ENCODE data around the gene PIP4K2A.
"Not testable (repeated sequence)": the region's sequence is repeated elsewhere in the genome, so short reads cannot be mapped to it uniquely, and the experiment has no call there.

PIP4K2A gene

GRCh38 chr10:22714479-22715289 lies at the start of gene PIP4K2A:
Gene PIP4K2A (minus strand): TSS chr10:22714578. CDS start chr10:22714326, 252 bp downstream.
- peak; percentile 32 for DNase-seq (ENCODE audit: low read depth, low spot score)

GRCh38 chr10:22761569-22762220 lies 47.3 kb upstream of the PIP4K2A start:
- DNase-seq (ENCODE audit: low read depth, low spot score) = no peak

DNA sequence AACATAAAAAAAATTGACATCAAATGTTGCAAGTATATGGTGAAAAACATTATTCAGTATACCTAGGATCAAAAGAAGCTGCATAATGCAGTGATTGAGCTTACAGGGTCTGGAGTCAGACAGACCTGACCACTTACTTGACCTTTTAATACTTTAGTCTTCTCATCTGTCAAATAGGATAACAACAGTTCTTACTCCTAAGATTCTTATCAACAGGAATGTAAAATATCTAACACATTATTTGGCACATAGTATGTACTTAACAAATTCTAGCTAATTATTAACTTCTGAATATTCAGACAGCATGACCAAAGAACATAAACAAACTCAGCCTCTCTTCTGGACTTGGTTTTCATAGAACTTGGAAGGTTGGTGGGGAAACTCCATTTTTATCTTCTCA lies 45.6 kb upstream of the PIP4K2A start:
- no peak for DNase-seq (ENCODE audit: low read depth, low spot score)

DNA sequence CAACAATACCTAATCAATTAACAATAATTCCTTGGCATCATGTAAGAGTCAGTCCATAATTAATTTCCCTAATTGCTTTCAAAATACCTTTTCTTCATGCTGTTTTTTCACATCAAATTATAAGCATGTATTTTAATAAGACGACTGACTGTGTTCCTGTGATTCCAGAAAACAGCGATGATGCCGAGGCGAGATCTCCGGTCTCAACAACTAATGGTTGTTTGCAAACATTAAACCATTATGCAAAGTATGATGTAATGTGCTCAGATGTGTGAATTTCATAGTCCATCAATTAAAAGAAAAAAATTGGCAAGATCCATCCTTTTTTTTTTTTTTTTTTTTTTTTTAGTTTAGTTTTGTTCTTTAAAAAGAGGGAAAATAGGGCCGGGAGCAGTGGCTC lies 44.5 kb upstream of the PIP4K2A start:
- DNase-seq (ENCODE audit: low read depth, low spot score) = no peak

DNA sequence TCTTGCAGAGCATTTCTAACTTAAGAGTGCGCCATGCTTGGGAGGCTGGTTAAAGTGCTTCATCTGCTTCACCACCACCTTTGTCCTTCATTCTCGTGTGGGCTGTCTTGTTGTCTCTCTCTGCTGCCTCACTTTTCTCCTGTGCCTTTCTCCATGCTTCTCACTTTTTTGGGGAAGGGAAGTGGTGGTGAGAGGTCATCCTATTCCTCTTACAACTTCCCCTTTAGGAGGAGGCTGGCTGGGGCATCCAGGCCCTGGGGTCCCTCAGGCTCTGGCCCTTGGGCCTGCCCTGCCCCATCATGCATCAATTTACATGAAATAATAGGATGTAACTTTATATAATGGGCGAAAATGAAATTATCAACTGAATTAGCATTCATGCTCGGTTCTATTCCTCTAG lies 39.9 kb upstream of the PIP4K2A start:
- DNase-seq (ENCODE audit: low read depth, low spot score) = no peak

DNA sequence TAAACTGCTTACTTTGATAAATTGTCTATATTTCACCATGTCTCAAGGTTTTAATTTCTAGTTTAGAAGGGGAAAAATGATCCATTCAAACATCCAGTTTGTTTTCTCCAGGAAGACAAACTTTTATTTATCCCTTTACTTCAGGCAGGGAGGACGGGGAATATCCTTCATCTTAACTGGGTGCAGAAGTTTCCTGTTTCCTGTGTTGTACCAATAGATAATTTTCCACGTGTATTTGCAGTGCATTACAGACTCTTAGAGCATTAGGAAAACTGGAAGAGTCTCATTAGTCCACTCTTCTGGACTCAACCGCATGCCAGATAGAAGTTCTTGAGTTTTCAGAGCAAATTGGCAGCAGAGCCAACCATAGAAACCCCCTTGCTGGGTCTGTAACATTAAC lies 39.4 kb upstream of the PIP4K2A start:
- DNase-seq (ENCODE audit: low read depth, low spot score) = no peak

DNA sequence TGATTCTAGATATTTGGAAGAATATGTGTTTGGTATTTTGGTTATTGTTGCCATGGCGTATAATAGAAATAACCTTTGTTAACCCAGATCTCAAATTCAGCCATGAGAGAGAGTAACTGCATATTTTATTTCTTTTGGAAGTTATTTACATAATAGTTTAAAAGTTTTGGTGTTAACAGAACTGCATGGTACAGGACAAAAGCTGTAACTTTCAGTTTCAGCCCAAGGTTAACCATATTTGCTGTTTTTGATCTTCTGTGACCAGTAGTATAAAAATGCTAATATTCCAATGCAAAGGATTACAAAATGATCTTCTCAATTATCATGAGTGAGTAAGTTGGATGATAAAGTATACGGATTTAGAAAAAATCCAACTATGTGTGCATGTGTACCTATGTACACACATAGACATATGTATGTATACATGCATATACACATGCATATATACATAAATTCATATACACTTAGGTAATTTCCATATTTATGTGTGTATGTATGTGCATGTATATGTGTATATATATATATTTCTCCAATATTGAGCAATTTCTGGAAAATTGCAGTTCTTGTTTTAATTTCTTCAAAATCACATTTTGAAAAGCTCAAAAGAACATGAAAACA lies 38.0 kb upstream of the PIP4K2A start:
- DNase-seq (ENCODE audit: low read depth, low spot score) = no peak

DNA sequence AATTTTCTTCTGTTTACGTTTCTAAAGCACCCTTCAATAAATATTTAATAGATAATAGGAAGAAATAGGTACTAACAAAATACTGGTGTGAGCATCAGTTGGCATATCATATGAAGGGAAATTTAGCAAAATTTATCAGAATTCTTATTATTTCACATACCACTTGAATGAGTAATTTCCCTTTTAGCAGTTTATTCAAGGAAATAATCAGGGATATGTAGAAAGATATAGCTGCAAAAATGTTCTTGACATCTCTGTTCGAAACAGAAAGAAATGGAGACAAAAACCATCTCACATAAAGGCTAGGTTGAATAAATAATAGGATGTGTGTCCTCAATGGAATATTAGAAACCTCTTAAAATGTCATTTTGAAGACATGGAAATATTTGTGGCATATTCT lies 35.8 kb upstream of the PIP4K2A start:
- no peak for DNase-seq (ENCODE audit: low read depth, low spot score)

DNA sequence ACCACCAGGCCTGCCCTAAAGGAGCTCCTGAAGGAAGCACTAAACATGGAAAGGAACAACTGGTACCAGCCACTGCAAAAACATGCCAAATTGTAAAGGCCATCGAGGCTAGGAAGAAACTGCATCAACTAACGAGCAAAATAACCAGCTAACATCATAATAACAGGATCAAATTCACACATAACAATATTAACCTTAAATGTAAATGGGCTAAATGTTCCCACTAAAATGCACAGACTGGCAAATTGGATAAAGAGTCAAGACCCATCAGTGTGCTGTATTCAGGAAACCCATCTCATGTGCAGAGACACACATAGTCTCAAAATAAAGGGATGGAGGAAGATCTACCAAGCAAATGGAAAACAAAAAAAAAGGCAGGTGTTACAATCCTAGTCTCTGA lies 30.5 kb upstream of the PIP4K2A start:
- not testable (repeated sequence) for DNase-seq (ENCODE audit: low read depth, low spot score)

DNA sequence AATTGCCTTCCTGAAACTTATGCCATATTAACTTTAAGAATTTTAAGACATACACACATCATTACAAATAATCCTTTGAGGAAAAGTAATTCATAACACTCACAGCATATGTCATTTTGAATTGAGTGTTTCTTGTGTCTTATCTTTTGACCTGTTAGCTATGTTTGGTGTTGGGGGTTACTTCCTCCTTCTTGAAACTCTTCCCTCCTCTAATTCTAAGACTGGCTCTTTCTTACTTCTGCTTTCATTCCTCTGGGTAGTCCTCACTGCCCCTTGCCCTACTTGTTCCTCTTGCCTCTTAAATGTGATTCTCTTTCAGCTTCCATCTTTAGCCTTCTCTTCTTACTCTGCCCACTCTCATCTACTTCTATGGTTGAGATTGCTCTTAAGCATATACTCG lies 28.3 kb upstream of the PIP4K2A start:
- DNase-seq (ENCODE audit: low read depth, low spot score) = no peak

DNA sequence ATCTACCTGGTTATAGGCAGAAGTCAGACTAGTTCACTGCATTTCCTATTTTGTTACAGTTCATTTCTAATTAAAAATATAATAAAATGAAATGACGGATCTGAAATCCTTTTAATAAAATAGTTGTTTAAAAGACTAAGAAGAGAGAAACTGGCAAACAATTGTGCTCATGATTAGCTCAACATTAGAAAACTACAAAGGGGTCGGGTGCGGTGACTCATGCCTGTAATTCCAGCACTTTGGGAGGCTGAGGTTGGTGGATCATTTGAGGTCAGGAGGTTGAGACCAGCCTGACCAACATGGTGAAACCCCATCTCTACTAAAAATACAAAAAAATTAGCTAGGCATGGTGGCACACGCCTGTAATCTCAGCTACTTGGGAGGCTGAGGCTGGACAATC lies 27.3 kb upstream of the PIP4K2A start:
- not testable (repeated sequence) for DNase-seq (ENCODE audit: low read depth, low spot score)

GRCh38 chr10:22740180-22740579 lies 25.8 kb upstream of the PIP4K2A start:
- DNase-seq (ENCODE audit: low read depth, low spot score) = peak; percentile 10

DNA sequence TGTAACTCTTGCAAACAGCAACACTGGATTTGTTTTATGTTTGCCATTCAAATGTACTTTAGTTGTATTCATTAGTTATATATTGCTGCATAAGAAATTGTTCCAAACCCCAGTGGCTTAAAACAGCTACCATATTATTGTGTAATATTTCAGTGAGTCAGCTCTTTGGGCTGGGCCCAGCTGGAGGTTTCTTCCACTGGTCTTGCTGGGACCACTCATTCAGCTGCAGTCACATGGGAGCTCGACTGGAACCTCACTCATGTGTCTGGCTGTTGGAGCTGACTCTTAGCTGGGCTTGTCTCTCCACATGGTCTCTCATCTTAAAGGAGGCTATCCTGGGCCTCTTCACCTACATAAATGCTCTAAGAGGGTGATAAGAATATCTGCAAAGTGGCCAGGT lies 23.2 kb upstream of the PIP4K2A start:
- peak; percentile 8 for DNase-seq (ENCODE audit: low read depth, low spot score)

DNA sequence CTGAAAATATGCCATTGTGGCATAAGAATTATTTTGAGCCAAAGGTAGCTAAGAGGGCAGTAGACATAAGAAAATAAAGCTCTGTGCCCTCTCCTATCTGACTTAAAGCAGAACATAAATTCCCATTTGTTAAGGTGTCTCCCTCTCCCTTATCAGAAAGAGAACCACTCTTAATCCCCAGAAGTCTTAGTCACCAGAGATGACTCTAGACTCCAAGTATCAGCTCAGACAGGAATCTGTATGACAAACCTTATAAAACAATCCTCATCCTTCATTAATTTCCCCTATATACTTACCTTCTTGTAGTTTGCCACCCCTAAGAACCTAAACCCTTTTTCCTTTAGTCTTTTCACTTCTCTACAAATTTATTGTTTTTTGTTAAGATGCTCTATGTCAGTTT lies 21.8 kb upstream of the PIP4K2A start:
- DNase-seq (ENCODE audit: low read depth, low spot score) = no peak

DNA sequence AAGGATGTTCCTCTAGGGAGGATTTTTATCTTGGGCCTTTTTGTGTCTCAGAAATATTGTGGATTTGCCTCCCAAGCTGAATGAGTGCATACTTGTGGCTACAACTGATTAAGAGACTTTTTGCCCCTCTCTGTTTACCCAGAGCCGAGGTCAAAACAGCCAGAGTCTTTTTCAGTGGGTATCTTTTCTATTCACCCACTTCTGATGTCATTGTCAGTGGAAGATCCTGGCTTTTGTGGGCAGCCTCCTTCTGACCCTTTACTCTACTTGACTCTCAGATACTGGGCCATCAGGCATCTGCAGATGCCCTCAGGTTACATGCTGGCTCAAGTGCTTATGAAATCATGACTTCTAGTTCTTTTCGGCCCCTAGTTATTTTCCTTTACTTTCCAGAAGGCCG lies 19.6 kb upstream of the PIP4K2A start:
- DNase-seq (ENCODE audit: low read depth, low spot score) = no peak

- DNase-seq (ENCODE audit: low read depth, low spot score) = no peak
Measured at GRCh38 chr10:22727663-22728062, 13.3 kb upstream of the PIP4K2A start.

DNA sequence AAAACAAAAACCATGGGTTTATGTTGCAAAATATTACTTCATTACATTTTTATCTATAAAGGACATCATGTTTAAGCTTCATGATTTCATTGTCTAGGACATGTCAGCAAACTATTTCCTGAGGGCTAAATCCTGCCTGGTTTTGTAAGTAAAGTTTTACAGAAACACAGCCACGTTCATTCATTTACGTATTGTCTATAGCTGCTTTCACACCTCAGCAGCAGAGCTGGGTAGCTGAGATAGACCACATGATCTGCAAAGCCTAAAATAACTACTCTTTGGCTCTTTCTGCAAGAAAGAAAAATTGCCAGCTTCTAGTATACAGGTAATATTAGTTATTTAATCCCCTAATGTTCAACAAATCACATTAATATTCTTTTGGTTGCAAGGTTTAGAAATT lies 12.7 kb upstream of the PIP4K2A start:
- DNase-seq (ENCODE audit: low read depth, low spot score) = no peak

GRCh38 chr10:22724773-22725172 lies 10.4 kb upstream of the PIP4K2A start:
- no peak for DNase-seq (ENCODE audit: low read depth, low spot score)

GRCh38 chr10:22723783-22724182 lies 9.4 kb upstream of the PIP4K2A start:
- no peak for DNase-seq (ENCODE audit: low read depth, low spot score)

DNA sequence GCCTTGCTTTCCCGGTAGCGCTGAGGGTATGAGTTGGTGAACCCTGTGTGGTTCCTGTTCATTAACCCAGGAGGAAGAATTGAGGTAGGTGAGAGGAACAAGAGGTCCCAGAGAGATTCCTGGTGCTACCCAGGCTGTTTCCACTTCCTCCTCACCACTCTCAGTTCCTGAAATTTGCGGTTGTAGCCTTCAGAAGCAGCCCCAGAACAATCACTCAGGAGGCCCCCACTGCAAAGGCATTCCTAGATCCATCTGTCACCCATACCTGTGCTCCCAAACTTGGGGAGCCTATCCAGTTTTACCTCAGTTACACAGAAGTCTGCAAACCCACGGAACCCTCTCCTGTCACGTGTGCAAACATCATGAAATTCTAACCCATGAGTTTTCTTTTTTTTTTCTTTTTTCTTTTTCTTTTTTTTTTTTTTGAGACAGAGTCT lies 9.0 kb upstream of the PIP4K2A start:
- no peak for DNase-seq (ENCODE audit: low read depth, low spot score)

- no peak for DNase-seq (ENCODE audit: low read depth, low spot score)
Measured at GRCh38 chr10:22722626-22723169, 8.3 kb upstream of the PIP4K2A start.

- DNase-seq (ENCODE audit: low read depth, low spot score) = no peak
Measured at GRCh38 chr10:22720667-22721066, 6.3 kb upstream of the PIP4K2A start.

All from ELF-1 (cell line).